ENCODE measurements around the gene ADAMTS17.
A peak's percentile ranks its signal among the peaks of the same experiment; 100 is the strongest.
"Not testable (repeated sequence)": the region's sequence is repeated elsewhere in the genome, so short reads cannot be mapped to it uniquely, and the experiment has no call there.

Gene ADAMTS17

DNA sequence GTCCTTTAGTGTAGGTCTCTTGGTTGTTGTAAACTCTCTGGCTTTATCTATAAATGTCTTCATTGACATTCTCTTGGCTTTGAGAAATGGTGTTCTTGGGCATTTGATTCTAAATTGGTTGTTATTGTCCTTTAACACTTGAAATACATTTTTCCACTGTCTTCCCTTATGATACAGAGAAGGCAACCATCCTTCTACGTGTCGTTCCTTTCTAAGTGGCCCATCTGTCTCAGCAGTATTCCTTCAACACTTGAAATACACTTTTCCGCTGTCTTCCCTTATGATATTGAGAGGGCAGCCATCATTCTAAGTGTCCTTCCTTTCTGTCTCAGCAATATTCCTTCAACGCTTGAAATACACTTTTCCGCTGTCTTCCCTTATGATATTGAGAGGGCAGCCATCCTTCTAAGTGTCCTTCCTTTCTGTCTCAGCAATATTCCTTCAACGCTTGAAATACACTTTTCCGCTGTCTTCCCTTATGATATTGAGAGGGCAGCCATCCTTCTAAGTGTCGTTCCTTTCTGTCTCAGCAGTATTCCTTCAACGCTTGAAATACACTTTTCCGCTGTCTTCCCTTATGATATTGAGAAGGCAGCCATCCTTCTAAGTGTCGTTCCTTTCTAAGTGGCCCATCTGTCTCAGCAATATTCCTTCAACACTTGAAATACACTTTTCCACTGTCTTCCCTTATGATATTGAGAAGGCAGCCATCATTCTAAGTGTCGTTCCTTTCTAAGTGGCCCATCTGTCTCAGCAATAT is 275.1 kb downstream of the ADAMTS17 start:
- not testable (repeated sequence) for H4K12ac ChIP-seq (ENCODE audit: low read depth, low read length); H2AK5ac ChIP-seq (ENCODE audit: low read length); H3K23ac ChIP-seq (ENCODE audit: low read length); H3K27ac ChIP-seq (ENCODE audit: low read depth, low read length); H2BK120ac ChIP-seq (ENCODE audit: insufficient read depth, low read length, poor library complexity); H3K9ac ChIP-seq (ENCODE audit: low read length); H3K27me3 ChIP-seq (ENCODE audit: insufficient read depth, low read length); H3K36me3 ChIP-seq (ENCODE audit: control insufficient read depth in 1 of 2, insufficient read depth in 2 of 2, low read length in 2 of 2); H3K14ac ChIP-seq (ENCODE audit: low read length); H4K8ac ChIP-seq (ENCODE audit: low read depth, low read length); H2BK5ac ChIP-seq (ENCODE audit: low read depth, low read length, poor library complexity); H3K18ac ChIP-seq (ENCODE audit: low read length); H3K79me2 ChIP-seq (ENCODE audit: control insufficient read depth, insufficient read depth, low read length, poor library complexity); H3K79me1 ChIP-seq (ENCODE audit: low read length); H3K4me1 ChIP-seq (ENCODE audit: control insufficient read depth in 1 of 2, insufficient read depth in 2 of 2, low read length in 2 of 2); H3K4ac ChIP-seq (ENCODE audit: low read depth, low read length); H3K4me3 ChIP-seq (ENCODE audit: low read depth, low read length); H3K4me2 ChIP-seq (ENCODE audit: low read length); H2AFZ ChIP-seq (ENCODE audit: insufficient read depth, low read length, poor library complexity); DNase-seq; H4K91ac ChIP-seq (ENCODE audit: low read depth, low read length); H3K9me3 ChIP-seq (ENCODE audit: insufficient read depth, low read depth, low read length); H2BK12ac ChIP-seq (ENCODE audit: low read length)
- no CpG with 5 or more reads among the region's 12 CpGs for WGBS (ENCODE audit: extremely low coverage, insufficient coverage, insufficient read length)

DNA sequence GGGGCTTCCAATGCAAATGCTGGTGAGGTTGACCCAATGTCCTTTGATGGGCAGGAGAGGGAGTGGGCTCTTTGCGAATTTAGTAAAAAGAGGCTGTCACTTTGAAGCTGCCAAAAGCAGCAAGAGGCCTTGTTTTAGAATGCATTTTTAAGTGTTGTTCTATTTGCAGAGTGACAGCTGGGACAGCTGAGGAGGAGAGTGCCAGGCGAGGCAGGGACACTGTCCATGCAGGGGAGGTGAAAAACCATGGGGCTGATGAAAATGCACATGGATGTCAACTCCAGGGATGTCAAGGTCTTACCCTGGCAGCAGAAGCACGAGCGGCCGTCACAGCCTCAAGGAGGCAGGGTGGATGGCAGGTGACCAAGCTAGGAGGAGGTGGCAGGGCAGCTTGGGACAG is 279.8 kb downstream of the ADAMTS17 start:
- no peak overlapping the region for H2AK5ac ChIP-seq (ENCODE audit: low read length)
- H2BK12ac ChIP-seq (ENCODE audit: low read length): no peak overlapping the region
- H4K8ac ChIP-seq (ENCODE audit: low read depth, low read length): no peak overlapping the region
- H3K4me3 ChIP-seq (ENCODE audit: low read depth, low read length): peak overlapping the region; percentile 0
- H3K23ac ChIP-seq (ENCODE audit: low read length): no peak overlapping the region
- no peak overlapping the region for H3K9ac ChIP-seq (ENCODE audit: low read length)
- H4K91ac ChIP-seq (ENCODE audit: low read depth, low read length): no peak overlapping the region
- no peaks in the 10 kb centered on the region for H3K36me3 ChIP-seq (ENCODE audit: control insufficient read depth in 1 of 2, insufficient read depth in 2 of 2, low read length in 2 of 2)
- no peaks in the 10 kb centered on the region for H3K27me3 ChIP-seq (ENCODE audit: insufficient read depth, low read length)
- no peaks in the 10 kb centered on the region for H3K9me3 ChIP-seq (ENCODE audit: insufficient read depth, low read depth, low read length)
- no peak overlapping the region for H3K14ac ChIP-seq (ENCODE audit: low read length)
- H3K4me1 ChIP-seq (ENCODE audit: control insufficient read depth in 1 of 2, insufficient read depth in 2 of 2, low read length in 2 of 2): no peaks in the 10 kb centered on the region
- H3K18ac ChIP-seq (ENCODE audit: low read length): no peak overlapping the region
- no peaks in the 10 kb centered on the region for H3K79me2 ChIP-seq (ENCODE audit: control insufficient read depth, insufficient read depth, low read length, poor library complexity)
- no peak overlapping the region for H3K4ac ChIP-seq (ENCODE audit: low read depth, low read length)
- no peak overlapping the region for H4K12ac ChIP-seq (ENCODE audit: low read depth, low read length)
- no CpG with 5 or more reads among the region's 5 CpGs for WGBS (ENCODE audit: extremely low coverage, insufficient coverage, insufficient read length)
- H3K27ac ChIP-seq (ENCODE audit: low read depth, low read length): no peak overlapping the region
- no peak overlapping the region for H2AFZ ChIP-seq (ENCODE audit: insufficient read depth, low read length, poor library complexity)
- no peak overlapping the region for H2BK5ac ChIP-seq (ENCODE audit: low read depth, low read length, poor library complexity)
- H3K4me2 ChIP-seq (ENCODE audit: low read length): no peak overlapping the region
- no peaks in the 10 kb centered on the region for H3K79me1 ChIP-seq (ENCODE audit: low read length)
- DNase-seq: no peak
- H2BK120ac ChIP-seq (ENCODE audit: insufficient read depth, low read length, poor library complexity): no peak overlapping the region

DNA sequence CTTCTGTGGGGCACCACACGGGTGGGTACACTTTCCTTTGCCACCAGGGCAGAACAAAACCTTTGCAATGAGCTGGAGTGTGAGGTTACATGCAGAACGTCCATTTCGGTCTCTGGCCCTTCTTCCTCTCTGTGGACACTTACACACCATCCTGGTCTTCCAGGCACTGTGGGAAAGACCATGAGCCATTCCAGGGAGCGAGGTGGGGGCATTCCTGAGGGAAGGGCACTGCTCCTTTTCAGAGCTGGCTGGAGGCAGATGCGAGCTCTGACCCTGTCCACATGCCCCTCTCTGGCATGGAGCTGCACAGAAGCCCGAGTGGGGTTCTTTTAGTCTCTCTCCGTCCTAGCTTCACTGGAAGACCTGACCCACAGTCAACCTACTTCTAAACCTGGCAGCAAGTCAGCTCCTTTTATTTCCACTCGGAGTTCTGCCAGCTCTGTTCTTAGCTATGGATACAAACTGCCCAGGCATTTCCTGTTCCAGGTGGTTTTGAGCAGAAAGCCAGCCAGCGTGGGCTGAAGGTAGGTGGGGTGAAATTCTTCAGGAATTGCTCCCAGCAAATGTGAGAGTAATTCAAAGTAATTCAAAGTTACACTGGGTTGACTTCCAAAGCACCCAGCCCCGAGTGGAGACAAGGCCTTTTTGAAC is 281.4 kb downstream of the ADAMTS17 start:
- Histone ChIP-seq H2BK120ac (ENCODE audit: insufficient read depth, low read length, poor library complexity) (no peak overlapping the region), H3K79me2 (ENCODE audit: control insufficient read depth, insufficient read depth, low read length, poor library complexity) (no peaks in the 10 kb centered on the region), H3K4me2 (ENCODE audit: low read length) (no peak overlapping the region), H3K23ac (ENCODE audit: low read length) (no peak overlapping the region), H2AFZ (ENCODE audit: insufficient read depth, low read length, poor library complexity) (no peak overlapping the region), H4K8ac (ENCODE audit: low read depth, low read length) (no peak overlapping the region), H3K79me1 (ENCODE audit: low read length) (no peaks in the 10 kb centered on the region), H3K9ac (ENCODE audit: low read length) (no peak overlapping the region), H4K91ac (ENCODE audit: low read depth, low read length) (no peak overlapping the region), H3K18ac (ENCODE audit: low read length) (no peak overlapping the region), H3K4me1 (ENCODE audit: control insufficient read depth in 1 of 2, insufficient read depth in 2 of 2, low read length in 2 of 2) (no peaks in the 10 kb centered on the region), H3K27me3 (ENCODE audit: insufficient read depth, low read length) (no peaks in the 10 kb centered on the region), H3K4me3 (ENCODE audit: low read depth, low read length) (no peak overlapping the region), H3K14ac (ENCODE audit: low read length) (no peak overlapping the region), H3K9me3 (ENCODE audit: insufficient read depth, low read depth, low read length) (no peaks in the 10 kb centered on the region), H2BK5ac (ENCODE audit: low read depth, low read length, poor library complexity) (no peak overlapping the region), H2AK5ac (ENCODE audit: low read length) (no peak overlapping the region), H3K27ac (ENCODE audit: low read depth, low read length) (no peak overlapping the region), H3K36me3 (ENCODE audit: control insufficient read depth in 1 of 2, insufficient read depth in 2 of 2, low read length in 2 of 2) (no peaks in the 10 kb centered on the region), H4K12ac (ENCODE audit: low read depth, low read length) (no peak overlapping the region), H2BK12ac (ENCODE audit: low read length) (no peak overlapping the region), H3K4ac (ENCODE audit: low read depth, low read length) (no peak overlapping the region)
- no CpG with 5 or more reads among the region's 10 CpGs for WGBS (ENCODE audit: extremely low coverage, insufficient coverage, insufficient read length)
- no peak for DNase-seq

DNA sequence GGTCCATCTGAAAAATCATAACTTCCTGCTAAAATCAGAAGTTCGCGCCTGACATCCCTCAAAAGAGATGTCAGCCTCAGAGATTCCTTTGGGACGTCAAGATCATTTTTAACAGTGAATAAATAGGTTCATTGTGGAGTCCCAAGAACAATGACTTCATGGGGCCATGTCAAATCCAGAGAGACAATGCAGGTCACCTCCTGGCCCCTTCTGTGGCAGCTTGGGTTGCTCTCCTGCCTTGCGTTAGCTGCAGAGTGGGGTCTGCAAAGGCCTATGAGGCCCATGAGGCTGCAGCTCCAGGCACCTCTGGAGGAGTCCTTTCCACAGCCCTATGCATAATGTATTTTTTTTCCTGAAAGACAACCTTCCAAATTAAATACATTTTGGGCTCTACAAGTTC is 282.3 kb downstream of the ADAMTS17 start:
- Histone ChIP-seq H3K9me3 (ENCODE audit: insufficient read depth, low read depth, low read length) (no peaks in the 10 kb centered on the region), H4K8ac (ENCODE audit: low read depth, low read length) (no peak overlapping the region), H3K27ac (ENCODE audit: low read depth, low read length) (no peak overlapping the region), H3K79me2 (ENCODE audit: control insufficient read depth, insufficient read depth, low read length, poor library complexity) (no peaks in the 10 kb centered on the region), H2BK120ac (ENCODE audit: insufficient read depth, low read length, poor library complexity) (no peak overlapping the region), H3K4ac (ENCODE audit: low read depth, low read length) (no peak overlapping the region), H2AK5ac (ENCODE audit: low read length) (no peak overlapping the region), H3K23ac (ENCODE audit: low read length) (no peak overlapping the region), H3K36me3 (ENCODE audit: control insufficient read depth in 1 of 2, insufficient read depth in 2 of 2, low read length in 2 of 2) (no peaks in the 10 kb centered on the region), H3K4me1 (ENCODE audit: control insufficient read depth in 1 of 2, insufficient read depth in 2 of 2, low read length in 2 of 2) (no peaks in the 10 kb centered on the region), H4K91ac (ENCODE audit: low read depth, low read length) (no peak overlapping the region), H3K18ac (ENCODE audit: low read length) (no peak overlapping the region), H2BK12ac (ENCODE audit: low read length) (no peak overlapping the region), H3K9ac (ENCODE audit: low read length) (no peak overlapping the region), H3K27me3 (ENCODE audit: insufficient read depth, low read length) (no peaks in the 10 kb centered on the region), H2BK5ac (ENCODE audit: low read depth, low read length, poor library complexity) (no peak overlapping the region), H4K12ac (ENCODE audit: low read depth, low read length) (no peak overlapping the region), H3K4me3 (ENCODE audit: low read depth, low read length) (no peak overlapping the region), H2AFZ (ENCODE audit: insufficient read depth, low read length, poor library complexity) (no peak overlapping the region), H3K79me1 (ENCODE audit: low read length) (no peaks in the 10 kb centered on the region), H3K14ac (ENCODE audit: low read length) (no peak overlapping the region), H3K4me2 (ENCODE audit: low read length) (no peak overlapping the region)
- no CpG with 5 or more reads among the region's 4 CpGs for WGBS (ENCODE audit: extremely low coverage, insufficient coverage, insufficient read length)
- no peak for DNase-seq
